T-helper 2 cell treated with Interferon-gamma antibody and Interleukin-4, amounts not matched to agents 5 μg/mL and 100 μg/mL, for 36 hours (primary cell): ENCODE results near the gene SHROOM1.

Experiments
- DNase-seq: peaks from one replicate; pipeline ENCODE4 v3.0.0; 2021; ENCODE audit warnings: low spot score
- H3K27ac Mint-ChIP-seq: one replicate; pipeline ENCODE4 v1.8.0; 2021; ENCODE audit warnings: mild to moderate bottlenecking, mixed read lengths
- H3K27me3 Mint-ChIP-seq: one replicate; pipeline ENCODE4 v1.8.0; 2021; ENCODE audit warnings: low read depth, mixed read lengths
- H3K36me3 Mint-ChIP-seq: one replicate; pipeline ENCODE4 v1.8.0; 2021; ENCODE audit warnings: low read depth, mixed read lengths
- H3K4me1 Mint-ChIP-seq: one replicate; pipeline ENCODE4 v1.8.0; 2021; ENCODE audit warnings: low read depth, mixed read lengths
- H3K4me3 Mint-ChIP-seq: one replicate; pipeline ENCODE4 v1.8.0; 2022; ENCODE audit warnings: mild to moderate bottlenecking, moderate library complexity, mixed read lengths
- H3K9me3 Mint-ChIP-seq: one replicate; pipeline ENCODE4 v1.8.0; 2021; ENCODE audit warnings: mixed read lengths

Gene SHROOM1

DNA sequence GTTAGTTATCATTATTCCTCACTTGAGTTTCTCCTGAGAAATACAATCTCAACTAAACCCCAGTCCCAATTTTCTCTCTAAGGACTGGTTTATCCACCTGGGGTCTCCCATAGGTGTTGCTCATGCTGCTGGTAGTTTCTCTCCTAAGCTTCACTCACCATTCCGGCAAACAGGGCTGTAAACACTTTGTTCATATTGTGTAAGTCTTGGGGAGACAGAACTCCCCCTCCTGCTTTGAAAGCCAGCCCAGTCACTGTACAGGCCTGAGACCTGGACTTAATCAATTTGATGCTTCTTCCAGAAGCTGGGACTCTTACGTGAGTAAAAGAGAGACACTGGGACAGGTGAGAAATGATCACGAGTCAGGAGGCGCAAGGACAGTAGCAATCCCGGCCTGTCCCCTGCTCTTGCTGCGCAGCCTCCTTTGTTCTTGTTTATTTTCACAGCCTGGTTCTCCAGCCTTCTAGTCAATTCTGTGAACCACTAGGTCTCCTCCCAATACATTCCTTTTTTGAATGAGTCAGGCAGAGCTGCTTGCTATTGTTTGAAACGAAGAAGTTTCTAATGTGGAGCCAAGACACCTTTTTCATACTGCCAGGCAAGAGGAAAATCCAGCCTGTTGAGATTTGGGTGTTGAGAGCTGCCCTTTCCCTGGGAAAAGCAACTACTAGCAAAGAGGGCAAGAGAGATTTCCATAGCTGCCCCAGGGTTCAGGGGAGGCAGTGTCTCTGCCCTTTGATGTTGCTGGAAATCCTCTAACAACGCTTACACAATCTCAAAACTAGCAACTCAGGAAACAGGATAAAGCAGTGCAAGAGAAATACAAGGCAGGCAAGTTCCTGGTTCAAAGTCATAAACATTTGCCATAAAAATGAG is 9.2 kb upstream of the SHROOM1 start:
- H3K4me1 Mint-ChIP-seq: no peaks in the 10 kb centered on the region
- H3K4me3 Mint-ChIP-seq: no peak overlapping the region
- no peaks in the 10 kb centered on the region for H3K9me3 Mint-ChIP-seq
- DNase-seq: no peak
- H3K27me3 Mint-ChIP-seq: peaks cover 2% of the 10 kb centered on the region
- H3K27ac Mint-ChIP-seq: no peak overlapping the region
- H3K36me3 Mint-ChIP-seq: no peaks in the 10 kb centered on the region

GRCh38 chr5:132838516-132839282 is 8.3 kb upstream of the SHROOM1 start:
- no peak overlapping the region for H3K27ac Mint-ChIP-seq
- H3K4me3 Mint-ChIP-seq: no peak overlapping the region
- no peaks in the 10 kb centered on the region for H3K36me3 Mint-ChIP-seq
- no peaks in the 10 kb centered on the region for H3K9me3 Mint-ChIP-seq
- peaks cover 6% of the 10 kb centered on the region for H3K27me3 Mint-ChIP-seq
- no peaks in the 10 kb centered on the region for H3K4me1 Mint-ChIP-seq
- DNase-seq: no peak

- no peak overlapping the region for H3K27ac Mint-ChIP-seq
- no peaks in the 10 kb centered on the region for H3K9me3 Mint-ChIP-seq
- DNase-seq: no peak
- H3K36me3 Mint-ChIP-seq: no peaks in the 10 kb centered on the region
- no peak overlapping the region for H3K4me3 Mint-ChIP-seq
- H3K27me3 Mint-ChIP-seq: peaks cover 7% of the 10 kb centered on the region
- no peaks in the 10 kb centered on the region for H3K4me1 Mint-ChIP-seq
Measured at GRCh38 chr5:132837868-132838267, 7.4 kb upstream of the SHROOM1 start.

DNA sequence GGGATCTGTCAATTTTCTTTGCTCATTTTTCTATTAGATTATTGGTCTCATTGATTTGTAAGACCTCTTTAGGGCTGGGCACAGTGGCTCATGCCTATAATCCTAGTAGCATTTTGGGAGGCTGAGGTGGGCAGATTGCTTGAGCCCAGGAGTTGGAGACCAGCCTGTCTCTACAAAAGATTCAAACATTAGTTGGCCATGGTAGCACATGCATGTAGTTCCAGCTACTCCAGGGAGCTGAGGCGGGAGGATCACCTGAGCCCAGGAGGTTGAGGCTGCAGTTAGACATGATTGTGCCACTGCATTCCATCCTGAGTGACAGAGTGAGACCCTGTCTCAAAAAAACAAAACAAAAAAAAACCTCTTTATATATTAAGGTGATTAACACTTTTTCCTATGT is 6.4 kb upstream of the SHROOM1 start:
- Mint-ChIP-seq H3K36me3 (no peaks in the 10 kb centered on the region), H3K4me1 (no peaks in the 10 kb centered on the region), H3K27ac (no peak overlapping the region), H3K27me3 (peaks cover 12% of the 10 kb centered on the region), H3K4me3 (no peak overlapping the region), H3K9me3 (no peaks in the 10 kb centered on the region)
- no peak for DNase-seq

GRCh38 chr5:132834057-132834456 is 3.6 kb upstream of the SHROOM1 start:
- Mint-ChIP-seq H3K27me3 (peaks cover 29% of the 10 kb centered on the region), H3K36me3 (no peaks in the 10 kb centered on the region), H3K4me1 (peaks cover 5% of the 10 kb centered on the region), H3K9me3 (no peaks in the 10 kb centered on the region), H3K27ac (no peak overlapping the region), H3K4me3 (no peak overlapping the region)
- DNase-seq: no peak

DNA sequence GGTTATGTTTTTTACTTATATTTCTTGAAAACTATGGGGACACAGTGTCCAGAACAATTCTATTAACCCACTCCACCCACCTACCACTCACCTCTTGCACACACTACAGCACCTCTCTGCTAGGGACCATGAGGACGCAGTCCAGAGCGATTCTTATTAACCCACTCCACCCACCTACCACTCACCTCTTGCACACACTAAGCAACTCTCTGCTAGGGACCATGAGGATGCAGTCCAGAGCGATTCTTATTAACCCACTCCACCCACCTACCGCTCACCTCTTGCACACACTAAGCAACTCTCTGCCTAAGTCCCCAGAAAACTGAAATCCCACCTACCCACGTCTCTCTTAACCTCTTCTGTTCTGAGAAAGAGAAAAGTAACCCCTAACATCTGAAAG is 2.2 kb upstream of the SHROOM1 start:
- DNase-seq: no peak
- Mint-ChIP-seq H3K9me3 (no peaks in the 10 kb centered on the region), H3K4me1 (peaks cover 8% of the 10 kb centered on the region), H3K27ac (no peak overlapping the region), H3K36me3 (no peaks in the 10 kb centered on the region), H3K4me3 (no peak overlapping the region), H3K27me3 (peaks cover 40% of the 10 kb centered on the region)

- Mint-ChIP-seq H3K4me3 (peak overlapping the region; percentile 81), H3K36me3 (no peaks in the 10 kb centered on the region), H3K4me1 (peaks cover 12% of the 10 kb centered on the region), H3K27me3 (peaks cover 53% of the 10 kb centered on the region), H3K9me3 (no peaks in the 10 kb centered on the region), H3K27ac (no peak overlapping the region)
- no peak for DNase-seq
Measured at GRCh38 chr5:132831095-132831860, 831 bp upstream of the SHROOM1 start.

- Mint-ChIP-seq H3K27me3 (peaks cover 61% of the 10 kb centered on the region), H3K4me1 (peaks cover 15% of the 10 kb centered on the region), H3K36me3 (no peaks in the 10 kb centered on the region), H3K27ac (peak overlapping the region; percentile 81), H3K9me3 (no peaks in the 10 kb centered on the region), H3K4me3 (peak overlapping the region; percentile 89)
- DNase-seq: peak; percentile 66
Measured at GRCh38 chr5:132829742-132830435, 558 bp downstream of the SHROOM1 start.

GRCh38 chr5:132828846-132829494 is 1.5 kb downstream of the SHROOM1 start:
- H3K27ac Mint-ChIP-seq: peak overlapping the region; percentile 24
- H3K4me3 Mint-ChIP-seq: peak overlapping the region; percentile 89
- peaks cover 65% of the 10 kb centered on the region for H3K27me3 Mint-ChIP-seq
- peaks cover 15% of the 10 kb centered on the region for H3K4me1 Mint-ChIP-seq
- DNase-seq: no peak
- no peaks in the 10 kb centered on the region for H3K9me3 Mint-ChIP-seq
- no peaks in the 10 kb centered on the region for H3K36me3 Mint-ChIP-seq

- H3K9me3 Mint-ChIP-seq: no peaks in the 10 kb centered on the region
- H3K4me1 Mint-ChIP-seq: peaks cover 15% of the 10 kb centered on the region
- no peak overlapping the region for H3K27ac Mint-ChIP-seq
- no peak overlapping the region for H3K4me3 Mint-ChIP-seq
- no peaks in the 10 kb centered on the region for H3K36me3 Mint-ChIP-seq
- DNase-seq: no peak
- peaks cover 70% of the 10 kb centered on the region for H3K27me3 Mint-ChIP-seq
Measured at GRCh38 chr5:132827943-132828673, 2.3 kb downstream of the SHROOM1 start.

DNA sequence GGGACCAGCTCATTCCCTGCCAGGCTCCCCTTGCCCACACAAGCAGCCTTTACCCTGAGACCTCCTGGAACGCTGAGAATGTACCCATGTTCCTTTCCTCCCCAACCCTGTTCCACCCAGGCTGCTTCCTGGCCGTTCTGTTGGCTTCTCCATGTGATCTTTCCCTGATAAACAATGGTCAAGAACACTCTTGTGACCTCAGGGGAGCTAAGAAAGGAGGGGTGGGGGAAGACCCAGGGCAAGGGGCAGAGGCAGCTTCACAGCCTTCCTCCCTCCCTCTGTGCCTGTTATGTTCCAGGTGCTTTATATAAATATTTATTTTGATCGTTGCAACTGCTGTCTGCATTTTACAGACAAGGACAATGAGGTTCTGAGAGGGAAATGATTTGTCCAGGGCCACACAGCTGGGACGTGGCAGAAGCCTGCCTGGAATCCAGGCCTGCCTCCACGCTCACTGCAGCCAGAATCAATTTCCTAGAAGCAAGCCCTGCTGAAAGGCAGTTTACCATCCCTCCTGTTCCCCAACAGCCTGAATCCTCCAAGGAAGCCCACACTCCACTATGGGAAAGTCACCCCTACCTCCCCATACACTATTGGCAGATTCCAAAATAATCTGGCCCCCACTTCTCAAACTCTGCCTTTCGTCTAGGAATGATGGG is 3.9 kb downstream of the SHROOM1 start:
- DNase-seq: no peak
- Mint-ChIP-seq H3K36me3 (no peaks in the 10 kb centered on the region), H3K4me3 (peak overlapping the region; percentile 28), H3K27me3 (peaks cover 68% of the 10 kb centered on the region), H3K9me3 (no peaks in the 10 kb centered on the region), H3K27ac (no peak overlapping the region), H3K4me1 (peaks cover 15% of the 10 kb centered on the region)

DNA sequence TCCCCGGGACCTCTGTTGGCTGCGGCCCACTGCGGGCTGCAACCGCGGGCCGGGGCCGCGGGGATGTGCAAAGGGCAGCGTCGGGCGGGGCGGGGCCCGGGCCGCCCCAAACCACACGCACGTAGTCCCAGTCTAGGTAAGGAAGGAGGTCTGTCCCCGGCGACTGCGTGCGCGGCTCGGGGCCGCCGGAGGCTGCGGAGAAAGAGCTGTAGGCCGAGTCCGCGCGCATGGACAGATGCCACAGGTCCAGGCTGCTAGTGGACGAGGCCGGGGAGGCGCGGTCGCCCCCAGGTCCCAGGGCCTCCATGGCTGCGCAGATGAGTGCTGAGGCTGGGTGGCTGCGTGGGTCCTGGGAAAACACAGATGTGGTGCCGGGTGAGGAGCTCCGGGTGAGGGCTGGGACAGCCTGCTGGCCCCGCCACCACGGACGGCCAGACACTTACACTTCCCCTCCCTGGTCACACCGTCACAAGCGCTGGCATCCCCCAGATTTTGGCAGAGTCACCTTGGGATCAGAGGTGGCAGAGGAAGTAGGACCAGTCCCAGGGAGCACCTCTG is 4.5 kb downstream of the SHROOM1 start:
- no peaks in the 10 kb centered on the region for H3K36me3 Mint-ChIP-seq
- H3K27ac Mint-ChIP-seq: no peak overlapping the region
- H3K9me3 Mint-ChIP-seq: no peaks in the 10 kb centered on the region
- peak overlapping the region; percentile 27 for H3K4me3 Mint-ChIP-seq
- H3K27me3 Mint-ChIP-seq: peaks cover 65% of the 10 kb centered on the region
- peak; percentile 36 for DNase-seq
- peaks cover 9% of the 10 kb centered on the region for H3K4me1 Mint-ChIP-seq
